Mammary epithelial cell (primary cell): ENCODE results near the gene OCA2.

ENCODE experiments used
- EZH2 ChIP-seq: IDR thresholded peaks from 2 replicates; pipeline ENCODE4 v1.6.1; 2012; ENCODE audit warnings: low read length, inconsistent platforms, borderline replicate concordance
- TF ChIP-seq, protein P1 (sequence below), 2 donors: IDR thresholded peaks in 1 of 2; conservative IDR thresholded peaks in 1 of 2; 2 replicates each; pipeline ENCODE4 v1.5.1; 2011 to 2012; ENCODE audit warnings: inconsistent platforms in 2 of 2, low read length in 2 of 2, mild to moderate bottlenecking in 2 of 2, control low read depth in 1 of 2, low read depth in 1 of 2; ENCODE audit not compliant: insufficient read depth in 1 of 2; ENCODE audit errors: extremely low read depth in 1 of 2

GRCh38 chr15:27746401-27746955, 352.6 kb downstream of the OCA2 start:
- TF ChIP-seq, protein P1, sequence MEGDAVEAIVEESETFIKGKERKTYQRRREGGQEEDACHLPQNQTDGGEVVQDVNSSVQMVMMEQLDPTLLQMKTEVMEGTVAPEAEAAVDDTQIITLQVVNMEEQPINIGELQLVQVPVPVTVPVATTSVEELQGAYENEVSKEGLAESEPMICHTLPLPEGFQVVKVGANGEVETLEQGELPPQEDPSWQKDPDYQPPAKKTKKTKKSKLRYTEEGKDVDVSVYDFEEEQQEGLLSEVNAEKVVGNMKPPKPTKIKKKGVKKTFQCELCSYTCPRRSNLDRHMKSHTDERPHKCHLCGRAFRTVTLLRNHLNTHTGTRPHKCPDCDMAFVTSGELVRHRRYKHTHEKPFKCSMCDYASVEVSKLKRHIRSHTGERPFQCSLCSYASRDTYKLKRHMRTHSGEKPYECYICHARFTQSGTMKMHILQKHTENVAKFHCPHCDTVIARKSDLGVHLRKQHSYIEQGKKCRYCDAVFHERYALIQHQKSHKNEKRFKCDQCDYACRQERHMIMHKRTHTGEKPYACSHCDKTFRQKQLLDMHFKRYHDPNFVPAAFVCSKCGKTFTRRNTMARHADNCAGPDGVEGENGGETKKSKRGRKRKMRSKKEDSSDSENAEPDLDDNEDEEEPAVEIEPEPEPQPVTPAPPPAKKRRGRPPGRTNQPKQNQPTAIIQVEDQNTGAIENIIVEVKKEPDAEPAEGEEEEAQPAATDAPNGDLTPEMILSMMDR (conservative IDR thresholded peaks at IDR 0.05 in 1 of 2, IDR thresholded peaks at IDR 0.05 in 1 of 2; ENCODE audit: extremely low read depth in 1 of 2, insufficient read depth in 1 of 2, low read depth in 1 of 2, low read length in 2 of 2): no peak
- no peak for TF ChIP-seq EZH2
